NCI-H2029 treated with DMSO at 0.1 percent for 48 hours (cell line): ENCODE results near the gene UNC13B.

ENCODE experiments used
- DNase-seq: peaks from one replicate; lab custom pipeline; 2025; lab: John Stamatoyannopoulos, UW

Gene UNC13B

GRCh38 chr9:35426627-35427026 lies 264.8 kb downstream of the UNC13B start:
- no peak for DNase-seq

- no peak for DNase-seq
Measured at GRCh38 chr9:35431467-35431866, 269.7 kb downstream of the UNC13B start.

GRCh38 chr9:35432076-35432475 lies 270.3 kb downstream of the UNC13B start:
- DNase-seq = no peak

DNA sequence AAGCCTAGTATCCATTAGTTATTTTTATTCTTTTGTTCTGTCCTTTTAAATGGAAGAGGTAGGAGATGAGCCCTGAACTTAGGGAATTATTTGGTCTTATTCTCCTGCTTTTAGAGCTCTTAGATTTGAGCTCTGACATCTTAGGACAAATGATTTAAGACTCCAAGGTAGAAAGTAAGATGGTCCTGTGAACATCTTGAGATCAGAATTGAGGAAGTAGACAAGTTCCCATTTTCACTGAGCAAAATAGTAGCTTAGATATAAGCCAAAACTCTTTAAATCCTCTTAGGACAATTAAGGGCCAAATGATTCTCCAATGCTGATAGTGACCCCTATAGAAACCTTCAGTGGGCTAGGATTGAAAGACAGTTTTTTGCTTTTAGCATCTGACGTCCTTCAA lies 275.1 kb downstream of the UNC13B start:
- no peak for DNase-seq

DNA sequence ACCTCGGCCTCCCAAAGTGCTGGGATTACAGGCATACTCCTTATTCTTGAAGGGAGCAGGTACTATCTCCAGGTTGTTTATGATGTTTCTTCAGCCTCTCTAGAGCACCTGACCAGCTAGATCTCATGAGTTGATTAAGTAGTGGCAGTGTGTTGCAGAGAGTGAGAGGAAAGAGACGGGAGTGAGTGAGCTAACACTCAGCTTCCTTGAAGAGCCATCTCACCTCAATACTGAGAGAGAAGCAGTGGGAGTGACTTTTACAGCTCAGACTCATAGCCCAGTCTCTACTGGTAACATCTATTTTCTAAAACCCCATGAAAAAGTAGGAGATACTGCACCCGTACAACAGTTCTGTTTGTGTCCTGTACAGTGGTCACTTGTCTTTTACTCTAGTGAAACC lies 284.2 kb downstream of the UNC13B start:
- DNase-seq = no peak

- DNase-seq = no peak
Measured at GRCh38 chr9:35448496-35448895, 286.7 kb downstream of the UNC13B start.

DNA sequence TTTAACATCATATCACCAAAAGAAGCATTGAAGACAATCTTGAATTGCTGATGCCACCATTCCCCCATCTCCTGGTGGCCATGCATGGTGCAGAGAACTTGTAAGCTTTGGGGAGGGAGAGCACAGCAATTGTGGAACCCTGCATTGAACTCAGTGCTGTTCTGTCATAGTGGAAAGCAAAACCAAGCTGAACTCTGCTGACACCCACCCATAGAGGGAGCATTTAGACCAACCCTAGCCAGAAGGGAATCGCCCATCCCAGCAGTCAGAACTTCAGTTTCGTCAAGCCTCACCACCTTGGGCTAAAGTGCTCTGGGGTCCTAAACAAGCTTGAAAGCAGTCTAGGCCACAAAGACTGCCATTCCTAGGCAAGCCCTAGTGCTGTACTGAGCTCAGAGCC lies 290.7 kb downstream of the UNC13B start:
- DNase-seq = no peak

DNA sequence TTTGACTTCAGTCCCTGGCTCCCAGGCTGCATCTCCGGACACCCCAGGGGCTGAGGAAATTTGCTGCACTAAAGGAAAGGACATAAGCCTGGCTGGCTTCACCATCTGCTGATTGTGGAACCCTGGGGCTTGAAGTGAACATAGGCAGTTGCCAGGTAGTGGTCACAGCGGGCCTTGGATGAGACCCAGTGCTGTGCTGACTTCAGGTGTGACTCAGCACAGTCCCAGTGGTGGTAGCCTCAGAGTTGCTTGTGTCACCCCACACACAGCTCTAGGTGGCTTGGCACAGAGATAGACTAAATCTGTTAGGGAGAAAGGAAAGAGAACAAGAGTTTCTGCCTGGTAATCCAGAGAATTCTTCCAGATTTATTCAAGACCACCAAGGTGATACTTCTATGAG lies 292.0 kb downstream of the UNC13B start:
- no peak for DNase-seq
